G401.6 (cell line): ENCODE measurements around the gene PRKAR1B.

ENCODE experiments used
- FAIRE-seq: peaks from 2 replicates; lab custom pipeline; 2012; peaks lifted over from hg19 to GRCh38; lab: Jason Lieb, UNC

Gene PRKAR1B

DNA sequence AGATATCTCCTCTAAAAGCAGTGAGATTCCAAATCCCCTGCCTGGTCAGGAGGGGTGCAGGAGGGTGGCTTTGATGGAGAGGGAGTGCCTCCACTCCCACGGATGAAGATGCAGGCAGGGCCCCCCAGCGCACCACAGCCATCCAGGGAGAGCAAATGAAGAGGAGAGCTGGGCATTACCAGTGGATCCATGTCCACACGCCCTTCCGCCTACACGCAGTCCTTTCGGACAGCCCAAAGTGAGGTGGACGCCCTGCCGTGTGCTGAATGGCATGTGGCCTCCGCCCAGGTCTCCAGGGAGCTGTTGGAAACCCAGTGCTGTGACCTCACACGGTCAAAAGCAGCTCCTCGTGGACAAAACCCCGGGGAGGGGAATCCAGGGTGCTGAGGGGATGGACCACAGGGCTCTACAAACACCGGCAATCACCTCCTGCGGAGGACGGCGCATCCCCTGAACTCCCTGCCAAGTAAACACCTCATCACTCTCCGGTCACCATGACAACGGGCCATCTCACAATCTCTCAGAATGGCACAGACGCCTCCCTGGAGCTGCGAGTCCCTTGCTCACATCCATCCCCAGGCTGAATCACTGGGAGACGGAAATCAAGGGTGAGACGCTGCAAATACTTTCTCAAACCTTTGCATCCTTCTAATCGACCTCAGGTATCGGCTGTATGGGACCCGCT is 35.6 kb downstream of the PRKAR1B start:
- no peak for FAIRE-seq

DNA sequence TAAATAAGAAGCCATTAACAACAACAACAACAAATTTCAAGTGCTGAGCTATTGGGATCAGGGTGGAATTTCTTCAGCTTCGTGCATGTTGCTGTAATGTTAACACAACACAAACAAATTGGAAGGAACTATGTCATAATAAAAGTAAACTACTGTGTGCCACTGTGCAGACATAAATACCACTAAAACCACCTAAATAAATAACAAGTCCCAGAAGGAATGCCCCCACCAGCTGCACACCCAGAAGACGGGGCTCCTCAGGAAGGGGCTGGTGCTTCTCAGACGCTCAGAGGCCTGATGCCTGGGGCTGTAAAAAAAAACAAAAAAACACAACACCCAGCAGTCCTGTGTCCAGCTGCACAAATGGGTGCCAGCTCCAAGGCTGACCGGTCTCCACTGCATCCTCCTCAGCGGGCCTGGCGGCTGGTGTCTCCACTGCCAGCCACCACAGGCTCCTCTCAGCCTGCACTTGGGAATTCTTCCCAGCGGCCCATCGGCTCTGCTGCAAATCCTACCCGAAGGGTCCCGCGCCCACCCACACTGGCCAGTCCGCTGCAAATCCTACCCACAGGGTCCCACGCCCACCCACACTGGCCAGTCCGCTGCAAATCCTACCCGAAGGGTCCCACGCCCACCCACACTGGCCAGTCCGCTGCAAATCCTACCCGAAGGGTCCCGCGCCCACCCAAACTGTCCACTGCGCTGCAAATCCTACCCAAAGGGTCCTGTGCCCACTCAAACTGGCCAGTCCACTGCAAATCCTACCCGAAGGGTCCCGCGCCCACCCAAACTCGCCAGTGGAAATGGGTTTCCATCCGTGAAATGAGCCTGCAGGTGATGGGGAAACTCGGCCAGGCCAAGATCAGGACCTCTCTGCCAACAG is 36.4 kb downstream of the PRKAR1B start:
- no peak for FAIRE-seq

DNA sequence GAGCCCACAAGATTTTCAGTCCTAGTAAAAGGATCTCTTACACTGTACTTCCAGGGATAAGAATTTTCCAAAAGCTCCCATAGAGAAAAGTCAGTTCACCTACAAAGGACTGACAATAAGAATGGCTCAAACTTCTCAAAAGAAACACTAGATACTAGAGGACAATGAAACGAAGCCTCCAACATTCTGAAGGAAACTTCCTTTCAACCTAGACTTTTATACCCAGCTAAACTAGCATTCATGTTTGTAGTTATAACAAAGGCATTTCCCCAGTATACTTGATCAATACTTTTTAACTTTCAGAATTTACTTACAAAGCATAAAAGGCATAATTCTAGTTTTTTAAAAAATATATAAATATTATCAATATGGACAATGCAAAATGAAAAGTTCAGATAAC is 41.5 kb downstream of the PRKAR1B start:
- peak; percentile 64 for FAIRE-seq

DNA sequence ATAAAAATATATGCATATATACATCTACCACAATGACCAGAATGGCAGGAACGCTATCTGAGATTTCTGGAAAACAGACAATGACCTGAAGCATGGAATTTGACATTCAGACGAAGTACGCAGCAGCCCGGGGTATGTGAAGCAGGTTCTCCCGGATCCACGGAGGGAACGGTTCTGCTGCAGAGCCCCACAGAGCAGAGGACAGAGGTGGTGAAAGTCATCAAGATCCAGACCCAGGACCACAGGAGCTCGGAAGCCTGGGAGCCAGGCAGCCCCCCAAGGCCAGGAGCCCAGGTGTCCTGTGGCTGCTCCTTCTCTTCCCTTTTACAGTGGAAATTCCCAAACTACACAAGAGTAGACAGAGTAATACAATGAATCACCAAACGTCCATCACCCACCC is 42.7 kb downstream of the PRKAR1B start:
- no peak for FAIRE-seq

DNA sequence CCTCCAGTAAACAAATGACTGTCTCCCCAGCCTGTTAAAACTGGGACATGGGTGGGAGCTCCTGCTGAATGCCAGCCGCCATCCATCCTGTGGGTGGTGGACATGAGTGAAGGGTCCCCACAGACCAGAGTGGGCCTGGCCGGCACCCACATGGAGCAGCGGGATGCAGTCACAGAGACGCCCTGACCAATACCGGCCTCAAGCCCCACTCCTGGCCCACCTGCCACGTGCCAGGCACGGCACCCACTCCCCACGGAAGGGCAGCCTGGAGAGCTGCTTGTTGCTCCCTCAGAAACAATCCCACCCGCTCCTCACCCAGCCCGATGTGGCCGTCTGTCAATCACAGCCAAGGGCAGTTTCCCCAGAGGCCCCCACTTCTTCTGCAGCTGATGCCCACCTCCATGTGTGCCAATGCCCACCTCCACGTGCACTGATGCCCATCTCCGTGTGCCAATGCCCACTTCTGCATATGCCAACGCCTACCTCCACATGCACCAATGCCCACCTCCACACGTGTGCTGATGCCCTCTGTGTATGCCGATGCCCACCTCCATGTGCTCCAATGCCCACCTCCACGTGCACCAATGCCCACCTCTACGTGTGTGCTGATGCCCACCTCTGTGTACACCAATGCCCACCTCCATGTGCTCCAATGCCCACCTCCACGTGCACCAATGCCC is 43.4 kb downstream of the PRKAR1B start:
- no peak for FAIRE-seq

DNA sequence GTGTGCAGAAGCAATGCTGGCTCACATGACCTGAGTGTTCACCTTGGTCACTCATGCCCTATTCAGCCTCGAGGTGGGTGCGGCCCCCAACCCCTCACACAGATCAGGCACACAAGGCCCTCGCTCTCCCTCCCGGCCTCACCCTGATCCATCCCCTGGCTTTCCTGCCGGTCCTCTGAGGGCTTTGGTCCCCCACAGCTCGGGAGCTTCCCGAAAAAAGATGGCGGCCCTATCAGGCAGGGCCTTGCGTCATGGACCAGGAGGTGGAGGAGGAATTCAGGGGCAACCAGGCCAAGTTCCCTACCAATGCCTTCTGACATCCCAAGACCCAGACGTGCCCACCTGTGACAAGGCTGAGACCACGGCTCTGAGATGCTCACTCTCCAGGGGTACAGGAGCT is 44.3 kb downstream of the PRKAR1B start:
- FAIRE-seq, result no peak

DNA sequence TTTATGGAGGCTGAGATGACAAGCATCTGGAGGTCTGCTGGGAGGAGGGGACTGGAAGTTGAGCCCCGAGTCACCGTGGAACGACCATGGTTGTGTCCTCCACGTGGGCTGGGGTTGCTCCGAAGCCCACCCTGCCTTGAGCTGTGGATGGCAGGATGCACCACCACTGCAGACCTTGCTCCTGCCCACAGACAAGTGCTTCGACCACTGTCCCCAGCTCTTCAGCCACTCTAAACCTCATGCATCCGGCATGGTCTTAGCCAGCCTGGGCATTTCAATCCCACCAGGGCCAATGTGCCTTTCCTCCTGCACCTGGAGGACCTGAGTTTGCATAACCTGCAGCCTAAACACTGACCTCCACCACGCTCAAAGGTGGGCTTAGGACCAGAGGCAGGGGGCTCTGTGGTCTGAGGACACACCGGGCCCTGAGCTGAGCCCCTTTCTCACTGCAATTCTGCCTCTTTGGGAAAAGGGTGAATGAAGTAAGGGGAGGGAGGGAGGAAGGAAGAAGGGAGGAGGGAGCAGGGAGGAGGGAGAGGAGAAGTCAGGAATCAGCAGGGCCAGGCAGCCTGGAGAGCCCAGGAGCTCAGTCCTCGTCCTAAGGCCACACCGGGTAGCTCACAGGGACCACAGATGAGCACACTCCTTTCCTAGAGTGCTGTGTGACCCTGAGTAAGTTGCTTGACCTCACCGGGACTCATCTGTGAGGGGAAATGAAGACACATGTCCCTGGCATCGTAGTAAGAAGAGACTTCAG is 45.4 kb downstream of the PRKAR1B start:
- no peak for FAIRE-seq

DNA sequence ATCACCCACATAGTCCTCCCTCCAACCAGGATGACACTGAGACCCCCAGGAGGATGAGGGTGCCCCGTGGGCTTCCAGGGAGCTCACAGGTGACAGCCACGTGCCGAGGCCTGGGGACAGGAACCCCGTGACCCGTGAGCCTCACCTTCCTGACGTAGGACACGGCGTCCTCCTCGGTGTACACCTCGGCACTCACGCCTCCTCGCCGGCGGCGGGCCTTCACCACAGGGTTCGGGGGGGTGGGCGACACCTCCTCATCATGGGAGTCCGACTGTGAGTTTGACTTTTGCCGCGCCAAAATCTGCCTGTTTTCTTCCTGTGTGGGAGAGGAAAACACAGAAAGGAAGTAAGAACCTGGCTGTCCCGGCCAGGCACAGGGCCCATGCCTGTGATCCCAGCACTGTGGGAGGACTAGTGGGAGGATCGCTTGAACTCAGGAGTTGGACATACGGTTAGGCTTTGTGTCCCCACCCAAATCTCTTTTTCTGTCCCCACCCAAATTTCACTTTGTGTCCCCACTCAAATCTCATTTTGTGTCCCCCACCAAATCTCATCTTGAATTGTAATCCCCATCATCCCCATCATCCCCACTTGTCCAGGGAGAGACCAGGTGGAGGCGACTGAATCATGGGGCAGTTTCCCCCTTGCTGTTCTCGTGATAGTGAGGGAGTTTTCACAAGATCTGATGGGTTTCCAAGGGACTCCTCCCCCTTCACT is 46.5 kb downstream of the PRKAR1B start:
- FAIRE-seq, result no peak

DNA sequence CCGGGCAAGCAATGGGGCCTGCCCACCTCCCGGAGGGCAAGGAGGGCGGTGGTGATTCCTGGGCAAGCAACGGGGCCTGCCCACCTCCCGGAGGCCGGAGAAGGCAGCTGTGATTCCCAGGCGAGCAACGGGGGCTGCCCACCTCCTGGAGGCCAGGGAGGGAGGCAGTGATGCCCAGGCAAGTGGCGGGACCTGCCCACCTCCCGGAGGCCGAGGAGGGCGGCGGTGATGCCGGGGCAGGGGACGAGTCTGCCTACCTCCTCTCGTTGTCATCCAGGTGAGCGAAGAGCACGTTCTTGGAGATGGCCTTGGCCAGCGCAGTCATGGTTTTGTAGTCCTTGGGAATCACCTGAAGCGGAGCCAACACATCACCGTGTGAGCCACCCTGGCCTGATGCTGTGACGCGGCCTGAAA is 50.1 kb downstream of the PRKAR1B start:
- no peak for FAIRE-seq

DNA sequence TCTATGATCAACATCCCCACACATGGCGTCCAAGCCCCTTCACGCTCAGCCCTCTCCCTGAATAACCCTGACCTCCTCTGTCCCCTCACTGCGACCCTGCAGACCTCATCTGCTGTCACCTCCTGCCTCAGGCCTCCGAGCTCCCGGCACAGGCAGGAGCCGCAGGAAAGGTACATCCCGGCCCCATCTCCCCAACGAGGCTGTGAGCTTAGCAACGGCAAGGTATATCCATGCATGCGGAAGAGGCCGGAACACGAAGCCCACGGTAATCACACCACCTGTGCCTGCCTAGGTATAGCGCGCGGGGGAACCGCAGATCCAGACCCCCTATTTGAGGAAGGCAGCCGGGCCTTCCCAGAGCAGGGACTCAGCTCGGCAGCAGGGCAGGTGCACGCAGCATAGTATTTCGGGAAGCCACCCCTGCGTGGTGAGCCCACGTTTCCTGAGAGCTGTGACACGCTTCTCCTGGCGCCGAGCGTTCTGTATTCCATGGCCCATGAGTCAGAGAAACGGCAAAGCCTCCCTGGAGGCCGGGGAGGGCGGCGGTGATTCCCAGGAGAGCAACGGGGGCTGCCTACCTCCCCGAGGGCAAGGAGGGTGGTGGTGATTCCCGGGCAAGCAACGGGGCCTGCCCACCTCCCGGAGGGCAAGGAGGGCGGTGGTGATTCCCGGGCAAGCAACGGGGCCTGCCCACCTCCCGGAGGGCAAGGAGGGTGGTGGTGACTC is 50.7 kb downstream of the PRKAR1B start:
- FAIRE-seq, result no peak

DNA sequence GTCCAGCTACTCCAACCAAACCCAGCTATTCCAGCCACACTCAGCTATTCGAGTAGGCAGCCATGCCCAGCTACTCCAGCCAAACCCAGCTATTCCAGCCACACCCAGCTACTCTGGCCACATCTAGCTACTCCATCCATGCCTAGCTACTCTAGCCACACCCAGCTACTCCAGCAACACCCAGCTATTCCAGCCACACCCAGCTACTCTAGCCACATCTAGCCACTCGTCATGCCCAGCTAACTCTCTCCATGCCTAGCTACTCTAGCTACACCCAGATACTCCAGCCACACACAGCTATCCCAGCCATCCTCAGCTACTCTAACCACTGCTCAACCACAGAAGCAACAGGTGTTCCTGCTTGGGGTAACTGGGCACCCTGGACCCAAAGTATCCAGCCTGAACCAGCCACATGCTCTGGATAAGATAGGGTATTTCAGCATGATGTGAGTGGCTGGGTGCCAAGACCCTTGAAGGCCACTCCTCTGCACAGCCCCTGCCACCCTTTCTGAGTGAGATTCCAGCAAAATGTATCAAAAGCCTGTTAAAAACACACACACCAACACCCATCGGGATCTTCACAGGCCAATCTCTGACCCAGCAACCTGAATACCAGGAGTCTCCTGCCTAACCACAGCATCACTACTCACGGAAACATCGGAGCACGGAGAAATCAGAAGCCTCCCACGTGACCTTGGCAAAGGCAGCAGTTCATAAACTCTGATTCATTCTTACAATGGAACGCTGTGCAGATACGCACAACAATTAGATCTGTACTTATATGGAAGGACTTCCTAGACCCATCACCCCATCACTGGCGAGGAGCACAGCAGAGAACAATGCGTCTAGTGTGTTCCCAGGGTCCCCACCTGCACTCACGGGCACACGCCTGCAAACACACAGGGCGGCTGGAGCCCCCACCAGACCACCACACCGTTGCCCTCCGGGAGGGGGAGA is 52.3 kb downstream of the PRKAR1B start:
- no peak for FAIRE-seq

DNA sequence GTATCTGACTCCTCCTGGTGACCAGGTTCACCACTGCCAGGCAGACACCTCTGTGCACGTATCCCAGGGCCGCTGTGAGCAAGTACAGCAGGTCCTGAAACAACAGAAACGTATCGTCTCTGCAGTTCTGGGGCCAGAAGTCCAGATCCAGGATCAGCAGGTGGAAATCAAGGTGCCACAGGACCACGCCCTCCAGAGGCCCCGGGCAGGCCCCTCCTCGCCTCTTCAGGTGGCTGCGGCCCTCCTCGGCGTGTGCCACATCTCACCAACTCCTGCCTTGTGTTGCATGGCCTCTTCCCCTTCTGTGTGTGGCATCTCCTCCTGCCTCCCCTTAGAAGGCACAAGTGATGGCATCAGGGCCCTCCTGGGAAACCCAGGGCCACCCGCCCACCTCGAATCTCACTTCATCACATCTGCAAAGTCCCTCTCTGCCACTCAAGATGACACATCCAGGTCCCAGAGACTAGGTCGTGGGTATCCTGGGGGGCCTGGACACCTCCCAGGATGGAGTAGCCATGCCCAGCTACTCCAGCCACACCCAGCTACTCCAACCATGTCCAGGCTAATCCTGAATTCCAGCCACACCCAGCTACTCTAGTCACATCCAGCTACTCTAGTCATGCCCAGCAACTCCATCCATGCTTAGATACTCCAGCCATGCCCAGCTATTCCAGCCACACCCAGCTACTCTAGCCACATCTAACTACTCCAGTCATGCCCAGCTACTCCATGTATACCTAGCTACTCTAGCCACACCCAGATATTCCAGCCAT is 53.2 kb downstream of the PRKAR1B start:
- no peak for FAIRE-seq

DNA sequence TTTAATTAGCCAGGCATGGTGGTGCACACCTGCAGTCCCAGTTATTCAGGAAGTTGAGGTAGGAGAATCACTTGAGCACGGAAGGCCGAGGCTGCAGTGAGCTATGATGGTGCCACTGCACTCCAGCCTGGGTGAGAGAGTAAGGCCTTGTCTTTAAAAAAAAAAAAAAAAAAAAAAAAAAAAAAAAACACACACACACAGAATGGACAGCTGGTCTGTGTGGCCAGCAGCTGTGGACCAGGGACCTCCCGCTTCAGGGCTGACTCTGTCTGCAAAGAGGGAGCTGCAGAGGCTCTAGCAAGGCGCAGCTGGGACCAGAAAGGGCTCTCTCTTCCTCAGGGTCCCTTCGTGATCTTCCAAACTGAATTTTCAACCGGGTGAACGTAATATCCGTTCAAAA is 54.2 kb downstream of the PRKAR1B start:
- no peak for FAIRE-seq

DNA sequence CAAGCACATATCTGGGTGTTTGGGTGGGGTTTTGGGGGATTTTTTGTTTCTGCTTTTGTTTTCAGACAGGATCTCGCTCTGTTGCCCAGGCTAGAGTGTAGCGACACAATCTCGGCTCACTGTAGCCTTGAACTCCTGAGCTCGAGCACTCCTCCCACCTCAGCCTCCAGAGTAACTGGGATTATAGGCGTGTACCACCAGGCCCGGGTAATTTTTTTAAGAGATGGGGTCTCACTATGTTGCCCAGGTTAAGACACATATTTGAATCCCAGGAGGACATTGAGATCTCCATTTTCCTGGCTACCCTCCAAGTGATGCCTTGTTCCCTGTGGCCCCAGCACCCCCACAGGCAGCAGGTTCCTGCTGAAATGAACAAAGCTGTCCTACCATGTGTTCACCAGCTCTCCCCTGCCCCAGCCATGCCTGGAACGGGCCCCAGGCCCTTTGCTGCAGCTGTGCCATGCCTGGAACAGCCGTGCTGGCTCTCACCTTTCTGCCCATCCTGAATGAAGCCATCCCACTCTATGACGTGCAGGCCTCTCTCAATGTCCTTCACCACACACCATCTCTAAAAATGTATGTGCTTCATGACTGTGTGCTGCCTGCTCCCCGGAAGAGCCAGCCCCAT is 55.6 kb downstream of the PRKAR1B start:
- FAIRE-seq, result no peak

DNA sequence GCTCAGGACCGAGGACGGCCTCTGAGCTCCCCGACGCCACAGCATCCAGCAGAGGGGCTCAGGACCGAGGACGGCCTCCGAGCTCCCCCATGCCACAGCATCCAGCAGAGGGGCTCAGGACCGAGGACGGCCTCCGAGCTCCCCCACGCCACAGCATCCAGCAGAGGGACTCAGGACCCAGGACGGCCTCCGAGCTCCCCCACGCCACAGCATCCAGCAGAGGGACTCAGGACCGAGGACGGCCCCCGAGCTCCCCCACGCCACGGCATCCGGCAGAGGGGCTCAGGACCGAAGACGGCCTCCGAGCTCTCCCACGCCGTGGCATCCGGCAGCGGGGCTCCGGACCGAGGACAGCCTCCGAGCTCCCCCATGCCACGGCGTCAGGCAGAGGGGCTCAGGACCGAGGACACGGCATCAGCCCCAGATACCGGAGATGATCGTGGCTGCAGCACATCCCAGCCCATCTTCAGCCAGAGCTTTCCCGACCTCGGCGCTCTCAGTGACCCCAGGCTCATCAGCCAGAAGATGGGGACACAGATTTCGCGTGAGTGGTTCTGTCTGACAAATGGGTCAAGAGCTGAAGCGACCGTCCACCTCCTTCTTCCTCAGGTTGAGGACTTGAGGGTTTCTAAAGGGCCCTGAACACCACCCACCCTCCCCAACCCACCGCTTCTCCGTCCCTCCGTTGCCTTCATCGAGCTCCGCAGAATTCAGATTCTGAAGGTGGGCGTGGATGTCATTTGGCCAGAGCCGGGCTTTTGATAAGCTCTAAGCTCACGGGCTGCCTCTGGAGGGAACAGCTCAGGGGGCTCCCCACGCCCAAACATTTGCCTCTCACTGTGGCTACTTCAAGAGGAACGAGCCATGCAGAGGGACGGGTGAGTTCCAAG is 56.3 kb downstream of the PRKAR1B start:
- FAIRE-seq, result no peak

DNA sequence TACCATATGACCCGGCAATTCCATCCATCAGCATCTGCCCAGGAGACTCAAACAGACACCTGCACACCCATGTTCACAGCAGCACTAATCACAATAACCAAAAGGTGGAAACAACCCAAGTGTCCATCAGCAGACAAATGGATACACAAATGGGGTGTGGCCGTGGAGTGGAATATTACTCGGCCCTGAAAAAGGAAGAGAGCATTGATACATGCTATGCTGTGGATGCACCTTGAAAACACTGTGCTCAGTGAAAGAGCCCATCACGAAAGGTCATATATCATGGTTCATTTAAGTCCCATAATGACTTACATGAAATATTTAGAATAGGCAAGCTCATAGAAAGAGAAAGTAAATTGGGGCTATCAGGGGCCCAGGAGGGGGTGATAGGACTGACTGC is 58.1 kb downstream of the PRKAR1B start:
- FAIRE-seq, result no peak

DNA sequence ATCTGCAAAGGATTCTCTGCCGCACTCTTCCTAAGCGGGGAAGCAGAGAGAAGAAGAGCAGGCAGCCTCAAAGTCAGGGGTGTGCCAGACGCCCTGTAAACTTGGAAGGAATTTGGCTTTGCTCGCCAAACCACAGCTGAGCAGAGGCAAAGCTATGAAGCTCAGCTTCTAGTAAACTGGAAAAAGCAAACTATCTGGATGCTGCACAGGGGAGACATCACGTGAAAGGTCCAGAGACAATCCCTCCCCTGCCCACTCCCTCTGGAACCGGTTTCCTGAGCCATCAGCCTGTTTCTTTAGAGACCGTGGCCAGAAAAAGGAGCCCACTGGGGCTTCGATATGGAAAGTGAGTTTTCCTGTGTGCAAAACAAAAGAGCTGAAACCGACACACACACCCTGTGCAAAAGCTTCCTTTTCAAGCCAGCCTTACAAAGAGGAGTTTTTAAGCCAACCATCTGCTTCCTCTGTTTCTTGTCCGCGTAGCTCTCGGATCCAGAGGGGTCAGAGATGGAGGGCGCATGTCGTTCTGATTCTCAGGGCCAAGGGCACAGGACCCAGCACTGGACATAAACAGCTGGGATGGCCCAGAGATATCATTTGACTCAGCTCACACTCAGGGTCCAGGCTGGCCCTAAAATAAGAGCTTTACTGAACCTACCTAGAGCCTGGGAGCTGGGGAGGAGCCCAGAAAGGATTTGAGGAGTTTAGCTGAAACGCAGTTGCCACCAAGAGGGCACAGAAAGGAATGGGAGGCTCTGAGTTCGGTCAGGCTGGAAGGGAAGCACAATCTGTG is 58.7 kb downstream of the PRKAR1B start:
- no peak for FAIRE-seq
